HepG2 (cell line): ENCODE results near the gene ADGRG6. TPM values are rescaled to one million over a fixed set of nuclear protein-coding genes. Genes with fewer than 3 reads are reported as not detected.
A peak's percentile ranks its signal among the peaks of the same experiment; 100 is the strongest.

Experiments used
- CEBPB ChIP-seq: IDR thresholded peaks from 2 replicates; pipeline ENCODE4 v1.6.1; 2011; ENCODE audit warnings: low read depth, low read length, improper control_type of control experiment, borderline replicate concordance
- CHD4 ChIP-seq: fragments of 200-600 bp; sonication (generic); IDR thresholded peaks from 2 replicates; pipeline ENCODE4 v1.7.0; 2017; ENCODE audit warnings: mild to moderate bottlenecking, low read length, borderline replicate concordance
- DRAP1 ChIP-seq: IDR thresholded peaks from 2 replicates; pipeline ENCODE4 v1.6.1; 2016; ENCODE audit warnings: missing genetic modification reagents, missing compliant biosample characterization
- EZH2 ChIP-seq: conservative IDR thresholded peaks from 2 replicates; pipeline ENCODE4 v1.6.1; 2012; ENCODE audit warnings: mild to moderate bottlenecking, low read depth, low read length, moderate library complexity
- FLYWCH1 ChIP-seq: sonication (generic); formaldehyde crosslinking; IDR thresholded peaks from 2 replicates; pipeline ENCODE4 v1.8.1; 2023; ENCODE audit warnings: mild to moderate bottlenecking, missing genetic modification reagents
- FOXA3 ChIP-seq: IDR thresholded peaks from 2 replicates; pipeline ENCODE4 v1.6.1; 2016; ENCODE audit warnings: missing genetic modification reagents, missing compliant biosample characterization
- HCFC1 ChIP-seq: fragments of 150-350 bp; IDR thresholded peaks from 2 replicates; pipeline ENCODE4 v1.6.1; 2014; ENCODE audit warnings: low read depth, low read length
- MYPOP ChIP-seq: sonication (generic); formaldehyde crosslinking; IDR thresholded peaks from 2 replicates; pipeline ENCODE4 v1.8.1; 2023; ENCODE audit warnings: mild to moderate bottlenecking, moderate library complexity, missing genetic modification reagents
- NCOA2 ChIP-seq: sonication (generic); formaldehyde crosslinking; IDR thresholded peaks from 2 replicates; pipeline ENCODE4 v1.8.0; 2022; ENCODE audit warnings: inconsistent platforms
- NFIB ChIP-seq: sonication (generic); formaldehyde crosslinking; IDR thresholded peaks from 2 replicates; pipeline ENCODE4 v1.9.0; 2021; ENCODE audit warnings: missing genetic modification reagents, mild to moderate bottlenecking, borderline replicate concordance
- NR2F2 ChIP-seq: IDR thresholded peaks from 2 replicates; pipeline ENCODE4 v1.6.1; 2012; ENCODE audit warnings: low read depth, inconsistent platforms, borderline replicate concordance
- POLR2A ChIP-seq, 2 experiments: IDR thresholded peaks; 2 replicates each; pipeline ENCODE4 v1.6.1; 2011; ENCODE audit warnings: low read depth in 2 of 2, low read length in 2 of 2, mild to moderate bottlenecking in 1 of 2, moderate library complexity in 1 of 2; ENCODE audit not compliant: insufficient read depth in 1 of 2
- SAP130 ChIP-seq: IDR thresholded peaks from 2 replicates; pipeline ENCODE4 v1.6.1; 2016; ENCODE audit warnings: low read depth
- SOX5 ChIP-seq: IDR thresholded peaks from 2 replicates; pipeline ENCODE4 v1.6.1; 2016; ENCODE audit warnings: borderline replicate concordance
- SP140L ChIP-seq: sonication (generic); formaldehyde crosslinking; IDR thresholded peaks from 2 replicates; pipeline ENCODE4 v1.4.0; 2020; ENCODE audit warnings: missing genetic modification reagents, borderline replicate concordance
- TAF15 ChIP-seq: fragments of 200-400 bp; formaldehyde crosslinking; IDR thresholded peaks from one replicate; pipeline ENCODE4 v1.6.1; 2018; ENCODE audit warnings: mild to moderate bottlenecking, low read depth, low read length; ENCODE audit not compliant: poor library complexity, severe bottlenecking
- THAP11 ChIP-seq: IDR thresholded peaks from 2 replicates; pipeline ENCODE4 v1.6.1; 2016; ENCODE audit warnings: missing biosample characterization, missing genetic modification reagents
- ZBTB2 ChIP-seq: sonication (generic); formaldehyde crosslinking; IDR thresholded peaks from 2 replicates; pipeline ENCODE4 v1.8.0; 2022; ENCODE audit warnings: low read depth, missing genetic modification reagents
- ZBTB37 ChIP-seq: sonication (generic); formaldehyde crosslinking; IDR thresholded peaks from 2 replicates; pipeline ENCODE4 v1.4.0; 2020; ENCODE audit warnings: mild to moderate bottlenecking, missing genetic modification reagents
- ZFP36 ChIP-seq: fragments of 150-350 bp; IDR thresholded peaks from 2 replicates; pipeline ENCODE4 v1.6.1; 2018; ENCODE audit warnings: borderline replicate concordance, low read length, low read depth; ENCODE audit not compliant: partially characterized antibody
- ZFP90 ChIP-seq: sonication (generic); formaldehyde crosslinking; IDR thresholded peaks from 2 replicates; pipeline ENCODE4 v1.8.0; 2022; ENCODE audit warnings: missing genetic modification reagents, mild to moderate bottlenecking, inconsistent platforms, borderline replicate concordance
- ZFYVE20 ChIP-seq: sonication (generic); formaldehyde crosslinking; IDR thresholded peaks from 2 replicates; pipeline ENCODE4 v1.8.0; 2023; ENCODE audit warnings: low read depth, mild to moderate bottlenecking, moderate library complexity, missing genetic modification reagents, borderline replicate concordance
- ZIK1 ChIP-seq: sonication (generic); formaldehyde crosslinking; IDR thresholded peaks from 2 replicates; pipeline ENCODE4 v1.5.0; 2020; ENCODE audit warnings: mild to moderate bottlenecking, low read depth, missing genetic modification reagents, borderline replicate concordance
- ZMYM4 ChIP-seq: sonication (generic); formaldehyde crosslinking; IDR thresholded peaks from 2 replicates; pipeline ENCODE4 v1.8.1; 2023; ENCODE audit warnings: mild to moderate bottlenecking, missing genetic modification reagents
- ZNF547 ChIP-seq: sonication (generic); formaldehyde crosslinking; IDR thresholded peaks from 2 replicates; pipeline ENCODE4 v1.5.1; 2020; ENCODE audit warnings: mild to moderate bottlenecking, missing genetic modification reagents
- ZNF572 ChIP-seq: sonication (generic); formaldehyde crosslinking; IDR thresholded peaks from 2 replicates; pipeline ENCODE4 v1.5.1; 2020; ENCODE audit warnings: mild to moderate bottlenecking, missing genetic modification reagents
- ZNF670 ChIP-seq: sonication (generic); formaldehyde crosslinking; IDR thresholded peaks from 2 replicates; pipeline ENCODE4 v1.8.0; 2022; ENCODE audit warnings: mild to moderate bottlenecking, missing genetic modification reagents, borderline replicate concordance
- ZNF7 ChIP-seq: IDR thresholded peaks from 2 replicates; pipeline ENCODE4 v1.6.1; 2016; ENCODE audit warnings: missing biosample characterization, missing genetic modification reagents
- polyA plus RNA-seq, 8 experiments: library from polyadenylated mRNA; depleted of rRNA in 3 of 8; stranded (reverse) in 7 of 8; unstranded in 1 of 8; fragments of >200 nt; fragmentation: Illumina TruSeq in 4 of 8; extraction: Trizol in 4 of 8; gene quantifications; 2 replicates each; pipeline versions ENCODE4 v1.2.1 to v1.2.3, GENCODE V29; 2011 to 2016; ENCODE audit warnings: low read depth in 4 of 8, missing spikeins in 1 of 8, mixed read lengths in 1 of 8; ENCODE audit not compliant: insufficient read depth in 1 of 8
- total RNA-seq, 5 experiments: library from RNA; depleted of rRNA; stranded (reverse); fragments of >200 nt; fragmentation: Illumina TruSeq; extraction: Trizol; gene quantifications; 2 replicates each; pipeline ENCODE4 v1.2.3, GENCODE V29; 2016; ENCODE audit warnings: low read depth in 1 of 5

Gene ADGRG6
- total and polyA plus RNA-seq, 2 of the 13 experiments (the other 11 are each of a cell fraction or from before 2014, with no cell fraction given) = 129 to 249 TPM

- TF ChIP-seq ZNF547 (0 out of 2 replicates have a peak, but pooled peaks have one; percentile 49), ZNF7 (CRISPR knock-in tag) (no peak), DRAP1 (CRISPR knock-in tag) (peak; percentile 45; the same call in 1 of the 2 replicates), ZBTB2 (no peak), ZNF670 (CRISPR knock-in tag) (peak; percentile 35; the same call in 1 of the 2 replicates), FOXA3 (CRISPR knock-in tag) (peak; percentile 97), ZNF572 (CRISPR knock-in tag) (no peak), ZFYVE20 (CRISPR knock-in tag) (no peak), ZBTB37 (CRISPR knock-in tag) (no peak), SOX5 (peak; percentile 91), NR2F2 (peak; percentile 37; the same call in 1 of the 2 replicates), MYPOP (no peak), ZIK1 (CRISPR knock-in tag) (no peak), THAP11 (CRISPR knock-in tag) (no peak), SP140L (CRISPR knock-in tag) (no peak), TAF15 (no peak), NFIB (CRISPR knock-in tag) (no peak), ZFP36 (no peak), HCFC1 (no peak), FLYWCH1 (CRISPR knock-in tag) (no peak), CHD4 (no peak; the same call in 1 of the 2 replicates), SAP130 (CRISPR knock-in tag) (peak; percentile 98), EZH2 (no peak), NCOA2 (peak; percentile 89), CEBPB (peak; percentile 69), ZMYM4 (CRISPR knock-in tag) (peak; percentile 42; the same call in 1 of the 2 replicates), ZFP90 (CRISPR knock-in tag) (no peak), POLR2A (IDR thresholded peaks at IDR 0.05; ENCODE audit: insufficient read depth in 1 of 2, low read depth in 2 of 2, low read length in 2 of 2) (0 out of 4 replicates have a peak, but pooled peaks of 1 of the 2 experiments have one; percentile 16)
These were observed 3.6 kb upstream of the ADGRG6 start (continued) for GRCh38 chr6:142297996-142298753.
